Pancreas (tissue), 10 donors: Measurements from ENCODE around the gene C15orf39. TPM values are rescaled to one million over a fixed set of nuclear protein-coding genes. Genes with fewer than 3 reads are reported as not detected.

Source experiments
- ATAC-seq, 4 donors: fragments of 200-7000 bp; cut with Tn5 transposase; one replicate each; pipeline versions ENCODE4 v1.8.0 to v1.9.1; 2020; ENCODE audit warnings: mild to moderate bottlenecking in 4 of 4, moderate library complexity in 4 of 4
- DNase-seq, 6 donors: peaks; one replicate each; pipeline ENCODE4 v3.0.0-alpha.2; 2020
- FAIRE-seq: peaks from 2 replicates; lab custom pipeline; 2012; peaks lifted over from hg19 to GRCh38; lab: Jason Lieb, UNC
- H3K27ac ChIP-seq, 4 donors: fragments of 200-600 bp; sonication (generic); 1 replicate in 3 of 4; 2 replicates in 1 of 4; pipeline versions ENCODE4 v1.5.0 to v1.8.0; 2020
- H3K27me3 ChIP-seq, 4 donors: fragments of 200-600 bp; one replicate each; pipeline ENCODE4 v1.8.0; 2021
- H3K36me3 ChIP-seq, 3 donors: fragments of 200-600 bp; sonication (generic) in 1 of 3; one replicate each; pipeline versions ENCODE4 v1.5.0 to v1.8.0; 2020 to 2021
- H3K4me1 ChIP-seq, 3 donors: fragments of 200-600 bp; one replicate each; pipeline ENCODE4 v1.8.0; 2021
- H3K4me3 ChIP-seq, 4 donors: fragments of 200-600 bp; sonication (generic) in 2 of 4; one replicate each; pipeline versions ENCODE4 v1.5.0 to v1.8.0; 2020 to 2021
- H3K9me3 ChIP-seq, 4 donors: fragments of 200-600 bp; one replicate each; pipeline ENCODE4 v1.8.0; 2021
- WGBS, 2 donors: extraction: QIAGEN DNeasy Blood & Tissue Kit; methylation state at CpG; one replicate each; pipeline ENCODE4 v1.1.7; 2013; 5-methylcytosine and 5-hydroxymethylcytosine counted together
- intact Hi-C, 3 donors: fragments of 100-400 bp; cut with DNase I; formaldehyde crosslinking; loops; one replicate each; pipeline versions ENCODE4 v1.11.1 to v1.14.2; 2022
- polyA plus RNA-seq, 2 donors: library from polyadenylated mRNA; stranded (reverse); fragments of 200-250 nt; gene quantifications; one replicate each; pipeline ENCODE4 v1.2.3, GENCODE V29; 2013
- total RNA-seq, 6 donors: library from RNA; stranded (reverse); fragmentation: NEBNext Ultra II Directional in 4 of 6; extraction: Animal tissue kit (Norgen Biotek cat#: 25700) in 4 of 6; gene quantifications; one replicate each; pipeline versions ENCODE4 v1.2.1 to v1.2.4, GENCODE V29; 2021 to 2023
- TF ChIP-seq, protein P1 (sequence below), 4 donors: fragments of 200-600 bp; sonication (generic) in 3 of 4; IDR thresholded peaks; one replicate each; pipeline versions ENCODE4 v1.5.0 to v1.8.0; 2021; ENCODE audit warnings: antibody characterized with exemption in 4 of 4
- donor health status: healthy with polysubstance abuse.
- donor health status: DM: no; HTN: no; CAD: no; lungs with moderate emphysema.
- donor health status: DM: no; HTN: no; CAD: no.
- donor health status: control.
- donor health status: control.
- donor health status: Bipolar disorder and iron deficiency.
- donor health status: DM: yes; HTN: yes; CAD: no.
- donor health status: DM: no; HTN: no; CAD: no.
- donor health status: DM: no; HTN: no; CAD: no.
- donor health status: DM: yes; HTN: yes; CAD: no.

C15orf39 gene
- total and polyA plus RNA-seq, 8 donors: 7.9 to 27.4 (median 12.7) TPM

DNA sequence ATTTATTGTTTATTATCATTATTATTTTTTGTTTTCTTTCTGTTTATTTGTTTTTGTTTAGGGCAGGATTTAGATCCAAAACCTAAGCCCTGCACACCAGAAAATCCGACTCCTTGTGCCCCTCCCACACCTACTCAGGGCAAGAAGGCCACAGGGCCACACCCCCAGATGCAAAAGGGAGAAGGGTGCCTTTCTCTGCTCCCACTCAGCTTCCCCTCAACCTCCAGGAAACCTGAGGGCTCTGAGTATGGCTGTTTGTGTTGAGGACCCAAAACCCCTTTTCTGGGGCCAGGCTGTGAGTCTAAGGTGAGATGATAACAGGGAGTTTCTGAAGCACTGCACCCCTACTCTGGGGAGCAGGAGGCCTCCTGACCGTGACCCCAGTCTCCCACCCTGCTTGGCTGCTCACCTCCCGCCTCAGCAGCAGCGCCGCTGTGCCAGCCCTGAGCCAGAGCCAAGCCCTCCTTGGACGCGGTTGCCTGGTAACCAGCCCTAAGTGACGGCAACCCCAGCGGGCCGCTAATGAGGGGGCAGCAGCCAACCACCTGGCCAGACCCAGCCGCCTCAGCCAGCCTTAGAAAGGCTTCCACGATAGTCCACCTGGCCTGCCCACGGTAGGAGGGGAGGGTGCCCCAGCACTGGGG is 6.4 kb upstream of the C15orf39 start:
- intact Hi-C loops: no loop called here
- peak; percentile 51 to 81 (median 76) for ATAC-seq
- Histone ChIP-seq H3K4me3 (no peak overlapping the region), H3K27me3 (no peaks in the 10 kb centered on the region), H3K27ac (peak overlapping the region in 1 of 4 donors; percentile 33), H3K4me1 (peaks cover 0 to 2% (median 1%) of the 10 kb centered on the region in 3 donors), H3K9me3 (no peaks in the 10 kb centered on the region), H3K36me3 (no peaks in the 10 kb centered on the region)
- FAIRE-seq: no peak
- TF ChIP-seq, protein P1, sequence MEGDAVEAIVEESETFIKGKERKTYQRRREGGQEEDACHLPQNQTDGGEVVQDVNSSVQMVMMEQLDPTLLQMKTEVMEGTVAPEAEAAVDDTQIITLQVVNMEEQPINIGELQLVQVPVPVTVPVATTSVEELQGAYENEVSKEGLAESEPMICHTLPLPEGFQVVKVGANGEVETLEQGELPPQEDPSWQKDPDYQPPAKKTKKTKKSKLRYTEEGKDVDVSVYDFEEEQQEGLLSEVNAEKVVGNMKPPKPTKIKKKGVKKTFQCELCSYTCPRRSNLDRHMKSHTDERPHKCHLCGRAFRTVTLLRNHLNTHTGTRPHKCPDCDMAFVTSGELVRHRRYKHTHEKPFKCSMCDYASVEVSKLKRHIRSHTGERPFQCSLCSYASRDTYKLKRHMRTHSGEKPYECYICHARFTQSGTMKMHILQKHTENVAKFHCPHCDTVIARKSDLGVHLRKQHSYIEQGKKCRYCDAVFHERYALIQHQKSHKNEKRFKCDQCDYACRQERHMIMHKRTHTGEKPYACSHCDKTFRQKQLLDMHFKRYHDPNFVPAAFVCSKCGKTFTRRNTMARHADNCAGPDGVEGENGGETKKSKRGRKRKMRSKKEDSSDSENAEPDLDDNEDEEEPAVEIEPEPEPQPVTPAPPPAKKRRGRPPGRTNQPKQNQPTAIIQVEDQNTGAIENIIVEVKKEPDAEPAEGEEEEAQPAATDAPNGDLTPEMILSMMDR (IDR thresholded peaks at IDR 0.05): no peak
- 32 to 50% methylated on average over 12 to 13 of the region's 13 CpGs for whole genome bisulfite sequencing, 2 donors
- DNase-seq: peak in 3 of 6 donors; percentile 60 to 85 (median 67)

DNA sequence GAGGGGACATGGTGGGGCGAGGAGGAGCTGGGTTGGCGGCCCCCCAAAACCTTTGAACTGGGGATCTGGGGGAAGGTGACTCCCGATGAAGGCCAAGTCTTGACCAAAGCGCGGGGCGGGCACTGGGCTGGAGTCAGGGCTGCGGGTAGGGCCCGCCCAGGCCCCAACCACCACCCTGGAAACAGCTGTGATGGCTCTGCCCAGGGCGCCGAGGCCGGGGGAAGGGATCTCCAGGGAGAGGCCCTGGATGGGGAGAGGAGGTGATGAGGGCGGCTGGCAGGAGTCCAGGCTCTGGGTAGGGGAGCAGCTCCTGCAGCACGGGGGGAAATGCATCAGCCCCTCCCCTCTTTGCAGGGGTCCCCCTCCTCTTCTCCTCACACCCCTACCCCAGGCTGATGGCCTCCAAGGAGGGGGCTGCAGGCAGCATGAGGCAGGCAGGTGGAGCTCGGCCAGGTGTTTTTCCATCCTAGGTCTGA is 5.9 kb upstream of the C15orf39 start:
- WGBS, 2 donors: 50 to 55% methylated on average over 14 of the region's 14 CpGs
- H3K4me3 ChIP-seq: no peak overlapping the region
- TF ChIP-seq, protein P1 (IDR thresholded peaks at IDR 0.05): no peak
- DNase-seq (peak in 2 of 6 donors; percentile 30 to 64), ATAC-seq (peak in 3 of 4 donors; percentile 24 to 60 (median 40)), FAIRE-seq (no peak)
- H3K27ac ChIP-seq: peak overlapping the region in 1 of 4 donors; percentile 33
- no peaks in the 10 kb centered on the region for H3K36me3 ChIP-seq
- H3K9me3 ChIP-seq: no peaks in the 10 kb centered on the region
- no peaks in the 10 kb centered on the region for H3K27me3 ChIP-seq
- intact Hi-C loops: no loop called here
- peaks cover 0 to 5% (median 3%) of the 10 kb centered on the region in 3 donors for H3K4me1 ChIP-seq

GRCh38 chr15:75197062-75197630 is 4.5 kb upstream of the C15orf39 start:
- no peaks in the 10 kb centered on the region for H3K9me3 ChIP-seq
- FAIRE-seq: no peak
- no peak for ATAC-seq
- intact Hi-C loops: no loop called here
- H3K36me3 ChIP-seq: no peaks in the 10 kb centered on the region
- TF ChIP-seq, protein P1 (IDR thresholded peaks at IDR 0.05): no peak
- H3K4me3 ChIP-seq: no peak overlapping the region
- WGBS, 2 donors: 77 to 84% methylated on average over 3 to 4 of the region's 4 CpGs
- H3K27ac ChIP-seq: no peak overlapping the region
- H3K4me1 ChIP-seq: peaks cover 0 to 5% (median 3%) of the 10 kb centered on the region in 3 donors
- no peak for DNase-seq
- H3K27me3 ChIP-seq: no peaks in the 10 kb centered on the region

DNA sequence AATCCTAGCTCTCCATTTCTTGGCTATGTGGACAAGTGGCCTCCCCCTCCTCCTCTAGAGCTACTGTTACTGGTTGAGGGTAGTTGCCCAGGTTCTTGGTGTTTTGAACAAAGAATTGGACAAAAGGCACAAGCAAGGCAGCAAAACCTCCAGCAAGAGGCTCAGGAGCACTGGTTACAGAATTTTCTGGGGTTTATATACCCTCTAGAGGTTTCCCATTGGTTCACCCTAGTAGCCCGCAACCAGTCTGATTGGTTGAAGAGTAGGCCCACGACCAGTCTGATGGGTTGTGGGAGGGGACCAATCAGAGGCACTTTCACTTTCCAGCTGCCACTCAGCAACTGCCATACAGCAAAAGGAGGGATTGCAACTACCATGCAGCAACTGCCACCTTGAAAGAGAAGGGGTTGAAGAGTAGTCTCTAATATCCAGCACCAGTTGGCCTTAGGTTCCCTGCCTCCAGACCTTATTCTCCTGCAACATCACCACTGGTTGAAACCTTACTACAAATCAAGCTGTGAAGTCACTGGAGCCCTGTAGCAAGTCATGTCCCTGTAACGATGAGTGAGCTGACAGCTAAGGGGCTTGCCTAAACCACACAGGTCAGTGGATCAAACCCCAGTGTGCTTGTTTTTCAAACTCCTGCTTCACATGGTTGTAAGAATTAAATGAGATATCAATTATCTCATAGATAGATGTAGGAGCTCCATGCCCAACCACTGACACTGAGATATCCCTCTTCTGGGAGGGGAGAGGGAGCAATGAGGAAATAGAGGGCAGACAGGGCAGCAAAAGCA is 2.9 kb upstream of the C15orf39 start:
- intact Hi-C loops: no loop called here
- H3K4me1 ChIP-seq: peaks cover 3 to 6% (median 5%) of the 10 kb centered on the region in 3 donors

More for the DNA sequence above, 2.9 kb upstream of the C15orf39 start:
- FAIRE-seq: no peak
- no peaks in the 10 kb centered on the region for H3K9me3 ChIP-seq
- TF ChIP-seq, protein P1 (IDR thresholded peaks at IDR 0.05): no peak
- no peak overlapping the region for H3K27ac ChIP-seq
- H3K4me3 ChIP-seq: no peak overlapping the region
- ATAC-seq: no peak
- WGBS, 2 donors: 80 to 87% methylated on average over 3 of the region's 3 CpGs
- DNase-seq: no peak
- H3K36me3 ChIP-seq: no peaks in the 10 kb centered on the region
- no peaks in the 10 kb centered on the region for H3K27me3 ChIP-seq
